Astrocyte of the spinal cord (primary cell): Measurements from ENCODE around the gene MACF1.
"Not testable (repeated sequence)": the region's sequence is repeated elsewhere in the genome, so short reads cannot be mapped to it uniquely, and the experiment has no call there.

Source experiments
- DNase-seq: peaks from one replicate; pipeline ENCODE4 v3.0.0; 2011; ENCODE audit warnings: low read depth, low spot score
- H3K4me3 ChIP-seq: 2 replicates; pipeline ENCODE4 v1.5.1; 2011; ENCODE audit warnings: low read depth, mild to moderate bottlenecking, low read length, moderate library complexity
- in situ Hi-C: cut with HindIII; loops from 2 replicates; pipeline ENCODE4 v1.10.0; 2017; ENCODE audit warnings: low sequenced_read_pairs
- TF ChIP-seq, protein P1 (sequence below): IDR thresholded peaks from 2 replicates; pipeline ENCODE4 v1.5.1; 2012; ENCODE audit warnings: low read depth, mild to moderate bottlenecking, low read length, inconsistent platforms

MACF1 gene

GRCh38 chr1:39507230-39507928, 302.9 kb downstream of the MACF1 start:
- H3K4me3 ChIP-seq: no peak overlapping the region
- in situ Hi-C loops: no loop called here
- TF ChIP-seq, protein P1, sequence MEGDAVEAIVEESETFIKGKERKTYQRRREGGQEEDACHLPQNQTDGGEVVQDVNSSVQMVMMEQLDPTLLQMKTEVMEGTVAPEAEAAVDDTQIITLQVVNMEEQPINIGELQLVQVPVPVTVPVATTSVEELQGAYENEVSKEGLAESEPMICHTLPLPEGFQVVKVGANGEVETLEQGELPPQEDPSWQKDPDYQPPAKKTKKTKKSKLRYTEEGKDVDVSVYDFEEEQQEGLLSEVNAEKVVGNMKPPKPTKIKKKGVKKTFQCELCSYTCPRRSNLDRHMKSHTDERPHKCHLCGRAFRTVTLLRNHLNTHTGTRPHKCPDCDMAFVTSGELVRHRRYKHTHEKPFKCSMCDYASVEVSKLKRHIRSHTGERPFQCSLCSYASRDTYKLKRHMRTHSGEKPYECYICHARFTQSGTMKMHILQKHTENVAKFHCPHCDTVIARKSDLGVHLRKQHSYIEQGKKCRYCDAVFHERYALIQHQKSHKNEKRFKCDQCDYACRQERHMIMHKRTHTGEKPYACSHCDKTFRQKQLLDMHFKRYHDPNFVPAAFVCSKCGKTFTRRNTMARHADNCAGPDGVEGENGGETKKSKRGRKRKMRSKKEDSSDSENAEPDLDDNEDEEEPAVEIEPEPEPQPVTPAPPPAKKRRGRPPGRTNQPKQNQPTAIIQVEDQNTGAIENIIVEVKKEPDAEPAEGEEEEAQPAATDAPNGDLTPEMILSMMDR: peak; percentile 55
- DNase-seq: no peak

GRCh38 chr1:39508266-39508665, 303.8 kb downstream of the MACF1 start:
- no peak for DNase-seq
- TF ChIP-seq, protein P1: no peak
- in situ Hi-C loops: no loop called here

GRCh38 chr1:39508857-39509305, 304.4 kb downstream of the MACF1 start:
- TF ChIP-seq, protein P1: no peak
- no peak overlapping the region for H3K4me3 ChIP-seq
- DNase-seq: peak; percentile 13
- in situ Hi-C loops: no loop called here

More at GRCh38 chr1:39508266-39508665, 303.8 kb downstream of the MACF1 start:
- H3K4me3 ChIP-seq: no peak overlapping the region

DNA sequence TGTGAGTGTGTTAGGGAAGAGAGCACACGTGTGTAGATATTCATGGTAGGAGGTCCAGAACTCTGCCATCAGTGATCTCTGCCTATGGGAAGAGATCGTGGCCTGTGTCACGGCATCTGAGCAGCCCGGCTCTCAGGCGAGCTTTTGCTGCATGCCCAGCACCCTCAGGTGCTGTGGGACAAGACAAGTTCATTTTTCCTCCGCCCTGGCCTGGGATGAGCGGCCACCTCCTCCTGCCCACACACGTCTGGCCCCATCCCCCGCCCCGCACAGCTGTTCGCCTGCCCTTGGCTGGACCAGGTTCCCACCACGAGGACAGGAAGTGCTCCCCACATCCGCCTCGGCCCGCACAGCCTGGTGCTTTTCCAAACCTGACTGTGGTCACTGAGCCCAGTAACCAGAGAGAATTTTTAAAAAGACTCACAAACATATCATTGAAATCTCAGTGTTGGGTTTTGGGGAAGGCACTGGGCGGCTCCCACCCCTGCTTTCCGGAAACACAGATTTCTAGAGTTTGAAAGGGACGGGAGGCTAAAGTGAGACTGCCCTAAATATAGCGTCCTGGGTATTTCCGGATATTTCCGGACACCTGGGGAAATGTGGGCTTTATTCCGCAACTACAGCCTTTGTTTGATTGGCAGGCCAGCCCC, 305.0 kb downstream of the MACF1 start:
- no peak overlapping the region for H3K4me3 ChIP-seq
- in situ Hi-C loops: no loop called here
- peak; percentile 21 for DNase-seq
- TF ChIP-seq, protein P1: no peak

GRCh38 chr1:39510570-39511186, 306.2 kb downstream of the MACF1 start:
- DNase-seq, H3K4me3 ChIP-seq, in situ Hi-C loops: not testable (repeated sequence)

GRCh38 chr1:39511477-39511876, 307.0 kb downstream of the MACF1 start:
- in situ Hi-C loops, DNase-seq, H3K4me3 ChIP-seq: not testable (repeated sequence)

DNA sequence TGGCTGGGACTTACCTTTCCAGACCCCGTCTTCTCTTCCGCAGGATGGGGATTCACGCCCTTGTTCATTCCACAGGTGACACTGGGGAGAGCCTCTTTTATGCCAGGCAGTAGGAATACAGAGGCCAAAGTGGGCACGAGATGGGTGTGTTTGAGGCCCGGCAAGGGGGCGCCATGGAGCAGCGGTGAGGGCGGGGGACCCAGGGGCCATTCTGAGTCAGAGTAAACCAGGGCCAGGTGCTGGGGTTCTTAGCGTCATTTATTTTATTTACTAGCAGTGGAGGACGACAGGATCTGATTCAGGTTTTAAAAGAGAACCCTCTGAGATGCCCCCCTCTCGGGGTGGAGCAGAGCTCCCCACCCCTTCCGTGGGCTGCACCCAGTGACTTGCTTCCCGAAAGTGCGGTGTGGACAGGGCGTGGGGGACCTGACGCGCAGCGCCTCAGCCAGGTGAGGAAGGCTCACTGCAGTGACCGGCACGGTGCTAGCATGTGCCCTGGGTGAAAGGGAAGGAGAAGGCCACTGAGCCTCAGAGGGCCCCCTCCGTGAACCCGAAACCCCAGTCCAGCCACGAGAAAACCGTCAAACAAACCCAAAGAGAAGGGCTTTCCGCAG, 307.8 kb downstream of the MACF1 start:
- DNase-seq, in situ Hi-C loops, H3K4me3 ChIP-seq: not testable (repeated sequence)

DNA sequence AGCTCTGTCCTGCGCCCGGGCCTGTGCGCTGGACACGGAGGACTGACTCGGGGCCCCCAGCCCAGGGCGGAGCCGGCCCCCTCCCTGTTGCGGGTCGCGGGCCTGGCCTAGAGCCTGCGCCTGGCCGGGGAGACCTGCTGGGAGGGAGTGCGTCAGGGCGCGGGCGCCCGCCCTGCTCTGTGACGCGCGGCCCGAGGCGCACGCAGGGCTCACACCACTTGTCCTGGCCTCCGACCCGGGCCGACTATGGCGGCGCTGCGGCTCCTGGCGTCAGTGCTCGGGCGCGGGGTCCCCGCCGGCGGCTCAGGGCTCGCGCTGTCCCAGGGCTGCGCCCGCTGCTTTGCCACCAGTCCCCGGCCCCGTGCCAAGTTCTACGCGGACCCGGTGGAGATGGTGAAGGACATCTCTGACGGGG, 310.2 kb downstream of the MACF1 start:
- H3K4me3 ChIP-seq: peak overlapping the region; percentile 10
- in situ Hi-C loops: not testable (repeated sequence)
- DNase-seq: peak; percentile 14

DNA sequence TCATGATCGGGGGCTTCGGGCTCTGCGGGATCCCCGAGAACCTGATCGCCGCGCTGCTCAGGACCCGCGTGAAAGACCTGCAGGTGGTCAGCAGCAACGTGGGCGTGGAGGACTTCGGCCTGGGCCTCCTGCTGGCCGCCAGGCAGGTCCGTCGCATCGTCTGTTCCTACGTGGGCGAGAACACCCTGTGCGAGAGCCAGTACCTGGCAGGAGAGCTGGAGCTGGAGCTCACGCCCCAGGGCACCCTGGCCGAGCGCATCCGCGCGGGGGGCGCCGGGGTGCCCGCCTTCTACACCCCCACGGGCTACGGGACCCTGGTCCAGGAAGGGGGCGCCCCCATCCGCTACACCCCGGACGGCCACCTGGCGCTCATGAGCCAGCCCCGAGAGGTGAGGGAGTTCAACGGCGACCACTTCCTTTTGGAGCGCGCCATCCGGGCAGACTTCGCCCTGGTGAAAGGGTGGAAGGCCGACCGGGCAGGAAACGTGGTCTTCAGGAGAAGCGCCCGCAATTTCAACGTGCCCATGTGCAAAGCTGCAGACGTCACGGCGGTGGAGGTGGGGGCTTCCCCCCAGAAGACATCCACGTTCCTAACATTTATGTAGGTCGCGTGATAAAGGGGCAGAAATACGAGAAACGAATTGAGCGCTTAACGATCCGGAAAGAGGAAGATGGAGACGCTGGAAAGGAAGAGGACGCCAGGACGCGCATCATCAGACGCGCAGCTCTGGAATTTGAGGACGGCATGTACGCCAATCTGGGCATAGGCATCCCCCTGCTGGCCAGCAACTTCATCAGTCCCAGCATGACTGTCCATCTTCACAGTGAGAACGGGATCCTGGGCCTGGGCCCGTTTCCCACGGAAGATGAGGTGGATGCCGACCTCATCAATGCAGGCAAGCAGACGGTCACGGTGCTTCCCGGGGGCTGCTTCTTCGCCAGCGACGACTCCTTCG, 310.9 kb downstream of the MACF1 start:
- peak; percentile 46 for DNase-seq
- peak overlapping the region; percentile 40 for H3K4me3 ChIP-seq

DNA sequence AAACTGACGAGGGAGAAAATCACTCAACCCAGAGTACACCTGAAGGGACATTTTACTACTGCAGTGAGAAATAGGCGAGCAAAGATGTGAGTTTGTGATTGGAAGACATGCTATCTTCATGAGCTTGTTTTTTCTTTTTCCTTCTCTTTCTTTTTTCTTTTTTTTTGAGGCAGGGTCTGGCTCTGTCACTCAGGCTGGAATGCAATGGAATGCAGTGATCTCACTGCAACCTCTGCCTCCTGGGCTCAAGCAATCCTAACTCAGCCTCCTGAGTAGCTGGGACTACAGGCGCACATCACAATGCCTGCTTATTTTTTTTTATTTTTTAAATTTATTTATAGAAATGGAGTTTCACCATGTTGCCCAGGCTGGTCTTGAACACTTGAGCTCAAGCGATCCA, 312.3 kb downstream of the MACF1 start:
- DNase-seq, in situ Hi-C loops, H3K4me3 ChIP-seq: not testable (repeated sequence)

More for the DNA sequence above, 310.9 kb downstream of the MACF1 start:
- in situ Hi-C loops: not testable (repeated sequence)

- in situ Hi-C loops, H3K4me3 ChIP-seq, DNase-seq: not testable (repeated sequence)
These were observed 313.4 kb downstream of the MACF1 start for GRCh38 chr1:39517936-39518335.
